NCI-H748 (cell line): Measurements from ENCODE around the gene FXYD3.
"Not testable (repeated sequence)": the region's sequence is repeated elsewhere in the genome, so short reads cannot be mapped to it uniquely, and the experiment has no call there.

Source experiments
- DNase-seq: peaks from one replicate; lab custom pipeline; 2025; ENCODE audit not compliant: unreplicated experiment; lab: John Stamatoyannopoulos, UW

FXYD3 gene

DNA sequence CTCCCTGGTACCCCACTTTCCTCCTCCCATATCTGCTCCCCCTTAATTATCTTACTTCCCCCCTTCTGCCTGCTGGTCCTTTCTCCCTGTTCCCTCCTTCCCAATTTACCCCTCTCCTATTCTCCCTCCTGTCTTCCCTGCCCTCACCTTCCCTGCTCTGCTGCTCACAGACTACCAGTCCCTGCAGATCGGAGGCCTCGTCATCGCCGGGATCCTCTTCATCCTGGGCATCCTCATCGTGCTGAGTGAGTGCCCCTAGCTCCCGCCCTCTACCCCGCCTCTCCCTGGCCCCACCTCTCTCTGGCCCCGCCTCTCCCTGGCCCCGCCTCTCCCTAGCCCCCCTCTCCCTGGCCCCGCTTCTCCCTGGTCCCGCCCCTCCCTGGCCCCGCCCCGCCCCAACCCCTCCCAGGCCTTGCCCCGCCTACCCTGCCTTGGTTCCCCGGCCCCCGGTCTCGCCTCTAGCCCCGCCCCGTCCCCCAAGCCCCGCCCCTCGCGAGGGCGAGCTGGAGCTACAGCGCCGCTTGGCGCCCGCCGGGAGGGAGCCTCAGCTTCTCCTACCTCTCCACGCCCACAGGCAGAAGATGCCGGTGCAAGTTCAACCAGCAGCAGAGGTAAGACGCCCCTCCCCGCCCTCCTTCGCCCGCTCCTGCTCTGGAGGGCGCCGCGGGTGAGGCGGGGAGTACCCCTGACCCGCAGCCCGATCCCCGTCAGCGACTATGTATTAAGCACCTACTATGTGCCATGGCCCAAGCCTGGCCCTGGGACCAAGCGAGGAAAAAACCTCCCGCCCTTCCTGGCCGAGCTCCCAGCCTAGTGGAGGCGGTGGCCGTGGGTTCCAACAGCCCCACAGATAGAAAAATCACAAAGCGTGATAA is 25.6 kb downstream of the FXYD3 start:
- peak; percentile 93 for DNase-seq

DNA sequence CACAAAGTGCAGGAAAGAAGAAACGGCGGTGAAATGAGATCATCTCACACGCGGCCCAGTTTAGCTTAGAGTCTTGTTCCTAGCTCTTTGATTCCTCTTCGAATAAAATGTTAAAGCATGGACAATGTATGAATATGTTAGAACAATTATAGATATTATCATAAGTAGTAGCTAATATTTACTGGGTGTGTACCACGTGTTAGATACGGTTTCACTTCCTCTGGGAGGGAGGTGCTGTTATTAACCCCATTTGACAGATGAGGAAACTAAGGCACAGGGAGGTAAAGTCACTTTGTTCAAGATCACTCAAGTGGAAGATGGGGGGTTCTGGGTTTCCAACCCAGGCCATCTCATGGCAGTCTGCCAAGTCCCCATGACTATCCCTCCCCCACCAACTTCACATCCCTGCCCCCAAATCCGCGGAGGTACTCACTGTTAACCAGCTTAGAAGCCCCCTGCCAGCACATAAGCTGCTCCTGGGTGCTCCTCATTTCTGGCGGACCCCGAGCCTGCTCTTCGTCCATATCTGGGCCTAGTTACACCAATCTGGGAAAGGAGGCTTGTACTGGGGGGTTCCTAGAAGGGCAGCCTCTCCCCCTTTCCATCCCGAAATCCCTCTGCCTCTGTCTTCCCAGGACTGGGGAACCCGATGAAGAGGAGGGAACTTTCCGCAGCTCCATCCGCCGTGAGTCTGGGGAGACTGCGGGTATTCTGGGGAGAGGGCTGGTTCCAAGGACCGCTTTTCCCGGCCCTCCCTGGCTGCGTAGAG is 26.4 kb downstream of the FXYD3 start:
- DNase-seq, result no peak

DNA sequence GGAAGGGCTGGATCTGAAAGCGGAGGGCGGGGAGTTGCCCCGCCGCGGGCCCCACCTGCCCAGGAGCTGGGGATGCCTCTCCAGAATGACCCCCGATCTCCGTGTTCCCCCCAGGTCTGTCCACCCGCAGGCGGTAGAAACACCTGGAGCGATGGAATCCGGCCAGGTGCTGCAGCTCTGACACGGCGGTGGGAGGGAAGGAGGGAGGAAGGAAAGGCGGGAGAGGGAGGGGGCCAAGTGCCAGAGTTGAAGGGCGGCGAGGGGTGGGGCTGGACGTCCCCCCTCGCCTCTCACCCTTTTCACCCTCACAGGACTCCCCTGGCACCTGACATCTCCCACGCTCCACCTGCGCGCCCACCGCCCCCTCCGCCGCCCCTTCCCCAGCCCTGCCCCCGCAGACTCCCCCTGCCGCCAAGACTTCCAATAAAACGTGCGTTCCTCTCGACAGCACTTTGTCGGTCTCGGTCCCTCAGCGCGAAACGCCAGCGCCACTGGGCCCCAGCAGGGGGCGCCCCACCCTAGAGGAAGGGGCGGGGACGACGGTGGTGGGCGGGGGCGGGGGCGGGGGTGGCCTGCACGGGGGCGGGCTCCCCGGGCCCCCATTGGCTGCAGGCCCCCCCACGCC is 27.1 kb downstream of the FXYD3 start:
- peak; percentile 74 for DNase-seq

DNA sequence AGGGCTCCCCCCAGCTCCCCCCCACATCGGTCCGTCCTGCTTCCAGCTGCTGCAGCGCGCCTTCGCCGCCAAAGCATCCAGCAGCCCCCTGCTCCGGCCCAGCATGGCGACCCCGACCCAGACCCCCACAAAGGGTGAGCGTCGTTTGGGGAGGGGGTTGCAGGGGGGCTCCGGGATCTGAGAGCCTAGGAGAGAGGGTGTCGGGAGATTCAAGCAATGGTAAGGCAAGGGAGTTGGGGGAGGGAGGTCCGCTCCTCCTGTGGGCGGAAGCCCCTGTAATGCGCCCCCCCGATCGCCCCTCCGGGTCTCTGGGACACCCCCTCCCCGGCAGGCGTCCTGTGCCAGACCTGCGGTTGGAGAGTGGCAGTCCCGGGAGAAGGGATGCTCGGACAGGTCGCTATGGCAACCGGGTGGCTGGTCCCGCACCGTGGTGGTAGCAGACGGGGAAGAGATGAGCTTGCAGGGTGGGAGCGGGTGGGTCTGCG is 27.6 kb downstream of the FXYD3 start, which contains the start of gene FXYD7:
Gene FXYD7 (plus strand): TSS at position 25 of the 485 bp plus-strand sequence. CDS start 79 bp downstream, at position 104.
- peak; percentile 68 for DNase-seq

DNA sequence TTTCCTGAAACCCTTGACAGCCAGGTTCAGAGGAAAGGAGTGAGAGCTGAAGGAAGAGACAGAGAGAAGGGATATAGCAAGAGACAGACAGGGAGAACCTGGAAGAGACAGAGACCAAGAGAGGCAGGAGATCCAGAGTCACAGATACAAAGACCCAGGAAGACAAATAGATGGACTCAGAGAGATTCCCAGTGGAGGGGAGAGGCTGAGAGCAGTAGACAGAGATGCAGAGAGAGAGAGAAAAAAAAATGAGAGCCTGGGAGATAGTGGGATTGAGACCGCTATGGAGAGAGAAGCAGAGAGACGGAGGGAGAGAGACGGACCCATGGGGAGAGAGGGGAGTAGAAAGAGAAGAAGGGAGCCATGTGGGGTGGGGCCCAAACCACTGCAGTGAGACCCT is 28.2 kb downstream of the FXYD3 start:
- DNase-seq, result no peak

GRCh38 chr19:35144259-35144599 is 28.6 kb downstream of the FXYD3 start:
- no peak for DNase-seq

DNA sequence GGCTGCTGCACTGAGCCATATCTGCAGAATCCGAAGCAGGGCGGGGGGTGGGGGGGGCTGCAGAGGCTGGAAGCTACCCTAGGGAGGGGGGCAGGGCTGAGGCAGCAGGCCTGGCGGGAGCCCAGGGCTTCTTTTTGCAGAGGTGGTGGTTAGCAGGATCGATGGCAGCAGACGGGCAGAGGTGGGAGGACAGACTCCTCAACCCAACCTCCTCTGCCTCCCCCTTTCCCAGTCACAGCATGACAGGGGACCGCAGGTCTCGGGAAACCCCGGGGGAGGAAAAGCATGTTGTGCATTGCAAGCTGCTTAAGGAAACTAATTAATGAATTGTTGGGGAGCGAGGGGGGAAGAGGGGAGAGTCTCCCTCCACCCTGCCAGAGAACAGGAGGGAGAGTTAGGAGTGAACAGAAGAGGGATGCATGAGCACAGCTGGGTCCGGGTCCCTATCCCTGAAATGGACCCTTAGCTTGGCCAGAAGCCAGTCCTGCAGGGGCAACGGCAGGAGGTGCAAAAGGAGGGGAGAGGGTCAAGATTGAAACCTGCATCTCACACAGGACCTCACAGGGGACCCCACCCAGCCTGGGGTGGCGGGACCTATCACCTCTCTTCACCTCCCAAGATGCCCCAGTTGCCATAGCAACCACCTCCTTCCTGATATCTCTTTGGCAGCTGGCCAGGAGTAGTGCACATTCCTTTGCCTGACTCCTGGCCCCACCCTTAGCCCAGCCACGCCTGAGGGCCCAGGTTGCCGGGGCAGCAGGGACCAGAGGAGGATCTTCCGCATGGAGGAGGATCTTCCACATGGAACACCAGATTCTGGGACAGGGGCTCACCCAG is 29.2 kb downstream of the FXYD3 start:
- peak; percentile 51 for DNase-seq

- no peak for DNase-seq
These were observed 31.3 kb downstream of the FXYD3 start for GRCh38 chr19:35146746-35147459.

DNA sequence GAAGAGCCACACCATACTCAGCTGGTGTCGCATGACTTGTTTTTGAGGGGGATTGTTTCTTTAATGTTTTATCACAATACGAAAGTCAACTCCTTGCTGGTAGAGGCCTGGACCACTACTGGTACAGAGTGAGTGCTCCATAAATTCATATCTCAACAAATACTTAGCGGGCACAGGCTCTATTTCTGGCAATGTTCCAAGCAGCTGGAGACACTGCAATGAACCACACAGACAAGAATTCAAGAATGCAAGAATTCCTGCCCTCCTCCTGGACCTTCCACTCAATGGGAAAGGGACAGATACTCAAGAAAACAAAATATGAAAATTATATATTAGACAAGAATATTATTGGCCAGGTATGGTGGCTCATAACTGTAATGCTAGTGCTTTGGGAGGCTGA is 33.8 kb downstream of the FXYD3 start:
- DNase-seq, result no peak

DNA sequence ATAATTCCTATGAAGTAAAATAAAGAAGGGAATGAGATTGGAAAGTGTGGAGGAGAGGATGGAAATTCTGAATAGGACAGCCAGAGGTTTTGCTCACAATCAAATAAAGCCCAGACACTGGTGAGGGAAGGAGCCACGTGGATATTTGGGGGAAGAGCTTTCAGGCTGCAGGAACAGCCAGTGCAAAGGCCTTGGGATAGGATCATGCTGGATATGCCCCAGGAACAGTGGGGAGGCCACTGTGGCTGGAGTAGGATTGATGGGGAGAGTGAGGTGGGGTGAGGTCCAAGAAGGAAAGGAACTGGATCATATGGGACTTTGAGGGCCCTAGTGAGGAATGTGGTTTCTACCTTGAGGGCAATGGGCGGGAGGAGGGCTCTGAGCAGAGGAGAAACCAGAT is 34.8 kb downstream of the FXYD3 start:
- DNase-seq, result no peak

GRCh38 chr19:35151273-35152065 is 35.8 kb downstream of the FXYD3 start:
- no peak for DNase-seq

DNA sequence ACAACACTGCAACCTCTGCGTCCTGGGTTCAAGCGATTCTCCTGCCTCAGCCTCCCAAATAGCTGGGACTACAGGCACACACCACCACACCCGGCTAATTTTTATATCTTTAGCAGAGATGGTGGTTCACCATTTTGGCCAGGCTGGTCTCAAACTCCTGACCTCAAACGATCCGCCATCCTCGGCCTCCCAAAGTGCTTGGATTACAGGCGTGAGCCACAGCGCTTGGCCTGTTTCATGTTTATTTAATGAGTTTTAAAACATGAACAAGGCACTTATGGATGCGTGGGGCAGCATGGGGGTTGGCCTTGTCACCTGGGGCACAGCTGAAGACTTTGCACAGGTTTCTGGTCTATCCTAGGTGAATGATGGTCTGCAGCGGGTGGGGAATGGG is 37.5 kb downstream of the FXYD3 start:
- not testable (repeated sequence) for DNase-seq

- peak; percentile 60 for DNase-seq
These were observed 38.3 kb downstream of the FXYD3 start for GRCh38 chr19:35153701-35154524.

DNA sequence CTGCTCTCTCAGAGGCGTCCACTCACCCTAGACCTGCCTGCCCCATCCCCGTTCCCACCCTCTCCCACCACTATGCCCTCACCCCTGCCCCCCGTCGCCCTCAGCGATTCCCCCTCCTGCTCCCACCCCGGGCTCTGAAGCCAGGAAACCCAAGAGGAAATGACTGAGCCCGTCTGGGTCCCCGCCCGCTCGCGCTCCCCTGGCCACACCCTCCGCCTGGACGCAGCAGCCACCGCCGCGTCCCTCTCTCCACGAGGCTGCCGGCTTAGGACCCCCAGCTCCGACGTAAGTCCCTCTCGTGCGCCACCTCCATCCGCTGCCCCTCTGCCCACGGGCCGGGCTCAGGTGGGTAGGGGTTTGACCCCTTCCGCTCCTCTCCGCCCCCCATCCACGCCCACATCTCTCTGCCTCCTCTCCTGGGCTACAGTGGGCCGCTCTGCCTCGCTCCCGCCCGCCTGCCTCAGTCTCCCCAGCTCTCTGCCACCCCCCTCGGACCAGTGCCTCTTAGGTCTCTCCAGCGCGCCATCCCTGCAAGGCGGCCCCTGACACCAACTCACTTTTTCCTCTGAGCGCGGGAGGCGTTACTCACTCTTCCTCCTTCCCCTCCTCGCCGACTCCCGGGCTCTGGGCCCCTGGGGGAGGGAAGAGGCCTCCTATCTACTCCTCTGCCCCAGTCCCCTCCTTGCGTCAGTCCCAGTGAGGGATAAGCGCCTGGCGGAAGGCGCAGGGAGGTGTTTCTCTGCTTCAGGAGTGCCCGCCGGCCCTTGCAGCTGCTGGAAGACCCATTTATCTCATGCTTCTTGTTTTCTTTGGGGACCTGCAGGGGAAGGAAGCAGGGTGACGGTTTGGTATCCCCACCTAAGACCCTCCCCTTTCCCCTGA is 39.1 kb downstream of the FXYD3 start, which contains the start of gene FXYD5:
Gene FXYD5 (plus strand): TSS at position 211 of the 882 bp plus-strand sequence. CDS start 816 bp downstream, outside the sequence.
- DNase-seq, result peak; percentile 65

GRCh38 chr19:35155441-35155840 is 39.8 kb downstream of the FXYD3 start:
- no peak for DNase-seq

- DNase-seq, result no peak
These were observed 40.5 kb downstream of the FXYD3 start for GRCh38 chr19:35155981-35156672.

- DNase-seq, result no peak
These were observed 41.0 kb downstream of the FXYD3 start for GRCh38 chr19:35156673-35157014.
